ENCODE measurements around the gene PGLYRP1. TPM values are rescaled to one million over a fixed set of nuclear protein-coding genes. Genes with fewer than 3 reads are reported as not detected.

PGLYRP1 gene
- total RNA-seq (2022; extraction: Qiagen RNA extraction) = not detected in 5 replicates

GRCh38 chr19:46022431-46023310, at the start of gene PGLYRP1:
Gene PGLYRP1, minus strand, starts transcription at chr19:46023053. Its CDS starts 32 bp downstream, at chr19:46023021.

GRCh38 chr19:46040952-46041500, 18.2 kb upstream of the PGLYRP1 start, which contains the start of gene IGFL4:
Gene IGFL4, minus strand, starts transcription at chr19:46041002. Its CDS starts 40 bp downstream, at chr19:46040962.

GRCh38 chr19:45994998-45995714, 27.7 kb downstream of the PGLYRP1 start, which contains the start of gene CCDC61:
Gene CCDC61, plus strand, starts transcription at chr19:45995467. Its CDS starts 7,552 bp downstream, at chr19:46003019.

GRCh38 chr19:45973553-45974338, 49.1 kb downstream of the PGLYRP1 start, which contains the start of gene NOVA2:
Gene NOVA2, minus strand, starts transcription at chr19:45973865. Its CDS starts 514 bp downstream, at chr19:45973351.

Other genes starting within 250 kb of the PGLYRP1 start
- 32.3 to 55.5 TPM (median 45.8 TPM) in 5 replicates for gene DMPK, start 240.6 kb downstream of the PGLYRP1 start, total RNA-seq (2022; extraction: Qiagen RNA extraction)
- 20.2 to 37.2 TPM (median 35.9 TPM) in 5 replicates for gene DMWD, start 230.2 kb downstream of the PGLYRP1 start, total RNA-seq (2022; extraction: Qiagen RNA extraction)
- gene RSPH6A, start 207.7 kb downstream of the PGLYRP1 start, total RNA-seq (2022; extraction: Qiagen RNA extraction) = not detected in 5 replicates
- gene SYMPK, start 159.9 kb downstream of the PGLYRP1 start, total RNA-seq (2022; extraction: Qiagen RNA extraction) = 53.1 to 81.3 TPM (median 74.4 TPM) in 5 replicates
- 0.55 to 0.95 TPM (median 0.91 TPM) in 5 replicates for gene FOXA3, start 158.7 kb downstream of the PGLYRP1 start, total RNA-seq (2022; extraction: Qiagen RNA extraction)
- 19.8 to 36.1 TPM (median 34.7 TPM) in 5 replicates for gene IRF2BP1, start 136.9 kb downstream of the PGLYRP1 start, total RNA-seq (2022; extraction: Qiagen RNA extraction)
- 5.3 to 10.5 TPM (median 8.7 TPM) in 5 replicates for gene MYPOP, start 120.4 kb downstream of the PGLYRP1 start, total RNA-seq (2022; extraction: Qiagen RNA extraction)
- gene NANOS2, start 108.3 kb downstream of the PGLYRP1 start, total RNA-seq (2022; extraction: Qiagen RNA extraction) = not detected in 5 replicates
- gene NOVA2, start 49.2 kb downstream of the PGLYRP1 start, total RNA-seq (2022; extraction: Qiagen RNA extraction) = 0.33 to 0.49 TPM (median 0.44 TPM) in 5 replicates
- gene CCDC61, start 27.6 kb downstream of the PGLYRP1 start, total RNA-seq (2022; extraction: Qiagen RNA extraction) = 3.7 to 6.2 TPM (median 4.5 TPM) in 5 replicates
- gene IGFL4, start 17.9 kb upstream of the PGLYRP1 start, total RNA-seq (2022; extraction: Qiagen RNA extraction) = 0.28 to 0.52 TPM (median 0.41 TPM) in 5 replicates
- 0.23 to 0.40 TPM (median 0.31 TPM) in 3 of 5 replicates, not detected in the others for gene IGFL3, start 101.6 kb upstream of the PGLYRP1 start, total RNA-seq (2022; extraction: Qiagen RNA extraction)
- 0.20 to 1.3 TPM (median 0.34 TPM) in 5 replicates for gene IGFL2, start 125.2 kb upstream of the PGLYRP1 start, total RNA-seq (2022; extraction: Qiagen RNA extraction)
- gene IGFL1, start 206.7 kb upstream of the PGLYRP1 start, total RNA-seq (2022; extraction: Qiagen RNA extraction) = 1.5 to 2.5 TPM (median 1.7 TPM) in 5 replicates

All from A549 treated with Mapracorat at 1 μM for 4 hours (cell line).